Activated T-cell treated with anti-CD3 and anti-CD28 coated beads, Interleukin-2, amount 50 U/mL, for 24 hours (primary cell): ENCODE results near the gene ASB11.
"Not testable (repeated sequence)": the region's sequence is repeated elsewhere in the genome, so short reads cannot be mapped to it uniquely, and the experiment has no call there.

Source experiments
- DNase-seq: peaks from one replicate; pipeline ENCODE4 v3.0.0-alpha.2; 2020
- H3K27ac Mint-ChIP-seq: 2 replicates; pipeline ENCODE4 v1.8.0; 2020; ENCODE audit warnings: mild to moderate bottlenecking, mixed read lengths
- H3K27me3 Mint-ChIP-seq: 2 replicates; pipeline ENCODE4 v1.8.0; 2020; ENCODE audit warnings: mixed read lengths
- H3K36me3 Mint-ChIP-seq: 2 replicates; pipeline ENCODE4 v1.8.0; 2020; ENCODE audit warnings: low read depth, mixed read lengths
- H3K4me1 Mint-ChIP-seq: 2 replicates; pipeline ENCODE4 v1.8.0; 2020; ENCODE audit warnings: low read depth, mixed read lengths
- H3K4me3 Mint-ChIP-seq: 2 replicates; pipeline ENCODE4 v1.8.0; 2020; ENCODE audit warnings: mild to moderate bottlenecking, moderate library complexity, mixed read lengths
- H3K9me3 Mint-ChIP-seq: 2 replicates; pipeline ENCODE4 v1.8.0; 2020; ENCODE audit warnings: mixed read lengths

Gene ASB11

DNA sequence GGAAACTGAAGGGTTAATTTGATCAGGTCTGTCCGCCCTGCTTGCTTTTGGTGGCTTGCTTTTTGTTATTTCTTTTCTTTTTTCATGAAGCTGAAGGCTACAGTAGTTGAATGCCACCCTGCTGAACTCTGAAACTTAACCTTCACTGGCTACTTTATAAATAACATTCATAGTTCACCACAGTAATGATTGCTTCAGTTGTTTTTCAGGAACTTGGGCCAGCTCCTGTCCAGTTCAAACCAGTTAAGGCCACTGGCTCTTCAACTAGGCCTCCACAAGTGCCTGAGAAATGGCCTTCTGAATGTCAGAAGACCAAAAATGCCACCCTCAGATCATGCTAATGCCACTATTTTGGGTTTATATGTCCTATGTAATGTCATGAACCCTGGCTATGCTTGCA, 37.8 kb downstream of the ASB11 start:
- Mint-ChIP-seq H3K27ac (no peak overlapping the region), H3K9me3 (no peaks in the 10 kb centered on the region), H3K4me1 (no peaks in the 10 kb centered on the region), H3K27me3 (peaks cover 46% of the 10 kb centered on the region), H3K4me3 (no peak overlapping the region), H3K36me3 (no peaks in the 10 kb centered on the region)
- DNase-seq, result no peak

DNA sequence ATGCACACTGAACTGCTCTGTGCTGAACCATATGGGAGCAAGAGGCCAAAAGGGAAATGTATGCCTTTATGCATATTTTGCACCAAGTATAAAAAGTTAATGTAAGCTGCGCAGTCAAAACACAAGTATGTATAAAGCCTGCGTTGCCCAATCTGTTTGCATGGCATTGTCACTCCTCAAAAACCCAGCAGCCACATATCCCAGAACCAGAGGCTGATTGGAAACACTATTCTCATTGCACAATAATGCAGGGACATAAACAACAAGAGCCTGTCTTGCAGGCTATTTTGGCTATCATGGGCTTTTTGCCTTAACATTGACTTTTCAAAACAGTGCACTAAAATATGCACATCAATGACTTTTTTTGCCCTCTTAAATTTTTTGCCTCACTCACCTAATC, 40.5 kb downstream of the ASB11 start:
- no peak for DNase-seq
- Mint-ChIP-seq H3K4me1 (peaks cover 5% of the 10 kb centered on the region), H3K27ac (no peak overlapping the region), H3K9me3 (no peaks in the 10 kb centered on the region), H3K36me3 (no peaks in the 10 kb centered on the region), H3K4me3 (no peak overlapping the region), H3K27me3 (peaks cover 36% of the 10 kb centered on the region)

- H3K9me3 Mint-ChIP-seq, H3K27ac Mint-ChIP-seq, DNase-seq, H3K4me3 Mint-ChIP-seq, H3K36me3 Mint-ChIP-seq: not testable (repeated sequence)
- peaks cover 12% of the 10 kb centered on the region for H3K4me1 Mint-ChIP-seq
- H3K27me3 Mint-ChIP-seq, result peaks cover 27% of the 10 kb centered on the region
Measured at GRCh38 chrX:15273275-15273674, 42.2 kb downstream of the ASB11 start.

GRCh38 chrX:15271757-15272156, 43.7 kb downstream of the ASB11 start:
- no peak overlapping the region for H3K4me3 Mint-ChIP-seq
- no peak for DNase-seq
- peaks cover 26% of the 10 kb centered on the region for H3K27me3 Mint-ChIP-seq
- H3K9me3 Mint-ChIP-seq, result no peaks in the 10 kb centered on the region
- no peaks in the 10 kb centered on the region for H3K36me3 Mint-ChIP-seq
- peaks cover 12% of the 10 kb centered on the region for H3K4me1 Mint-ChIP-seq
- no peak overlapping the region for H3K27ac Mint-ChIP-seq

DNA sequence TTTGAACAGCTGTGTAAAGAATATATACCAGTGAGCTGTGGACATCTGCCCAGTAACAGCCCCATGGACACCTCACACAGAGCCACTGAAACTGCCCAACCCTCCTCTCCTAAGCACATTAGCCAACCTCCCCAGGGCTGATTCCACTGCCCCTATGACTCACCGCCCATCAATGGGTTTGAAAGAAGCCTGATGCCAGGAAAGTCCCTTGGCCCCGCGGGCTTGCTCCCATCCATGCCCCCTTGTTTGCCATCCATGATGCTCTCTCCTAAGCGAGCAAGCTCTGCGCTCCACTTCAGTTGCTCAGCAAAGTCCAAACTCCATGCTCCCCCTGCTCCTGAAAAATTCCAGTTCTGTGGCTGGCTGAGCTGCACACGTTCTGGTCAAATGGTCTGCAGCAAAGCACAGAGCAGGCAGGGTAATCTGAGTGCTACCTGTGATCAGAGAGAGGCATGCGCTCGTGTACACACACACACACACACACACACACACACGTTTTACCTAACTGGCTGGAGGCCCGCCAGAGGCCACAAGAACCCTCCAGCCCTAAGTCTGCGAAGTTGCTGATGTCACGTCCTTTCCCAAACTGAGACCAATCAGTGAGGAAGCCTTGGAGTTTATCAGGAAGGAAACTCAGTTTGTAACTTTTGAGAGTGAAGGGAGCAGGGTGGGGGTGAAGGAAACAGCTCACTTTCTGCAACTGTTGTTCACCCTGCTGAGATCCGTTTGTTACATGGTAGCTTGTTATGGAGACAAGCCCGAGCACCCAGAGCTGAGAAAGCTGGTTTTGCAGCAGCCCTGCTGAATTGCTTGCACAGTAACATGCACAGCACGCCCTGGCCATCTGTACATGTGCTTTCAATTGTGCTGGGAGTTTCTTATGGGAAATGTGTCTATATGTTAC, 45.6 kb downstream of the ASB11 start, which contains the start of gene ASB9:
ASB9 (minus strand) TSS at position 466 of the 904 bp plus-strand sequence; CDS start at position 257, 209 bp downstream.
- Mint-ChIP-seq H3K4me1 (peaks cover 12% of the 10 kb centered on the region), H3K36me3 (no peaks in the 10 kb centered on the region), H3K9me3 (no peaks in the 10 kb centered on the region), H3K4me3 (peak within 1 kb of the TSS; percentile 0), H3K27ac (peak within 1 kb of the TSS; percentile 1), H3K27me3 (peaks cover 26% of the 10 kb centered on the region)
- DNase-seq, result peak; percentile 32

DNA sequence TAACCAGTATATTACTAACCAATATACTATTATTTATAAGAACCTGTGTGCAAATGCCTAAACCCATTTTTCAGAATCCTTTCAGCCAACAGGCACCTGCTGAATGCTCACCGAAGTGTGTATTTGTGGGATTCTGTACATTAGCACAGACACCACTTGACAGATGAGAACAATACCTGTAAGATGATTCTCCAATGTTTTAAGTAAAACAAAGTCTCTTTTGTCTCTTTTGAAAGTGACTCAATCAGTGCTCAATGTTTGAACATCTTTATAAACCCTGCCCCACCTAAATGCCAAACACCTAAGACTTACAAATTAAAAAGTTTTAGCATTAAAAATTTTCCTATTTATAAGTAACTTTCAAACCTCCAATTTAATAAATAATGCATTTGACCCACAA, 46.3 kb downstream of the ASB11 start:
- H3K36me3 Mint-ChIP-seq, result no peaks in the 10 kb centered on the region
- no peak overlapping the region for H3K4me3 Mint-ChIP-seq
- no peaks in the 10 kb centered on the region for H3K9me3 Mint-ChIP-seq
- no peak for DNase-seq
- peaks cover 25% of the 10 kb centered on the region for H3K27me3 Mint-ChIP-seq
- H3K4me1 Mint-ChIP-seq, result peaks cover 12% of the 10 kb centered on the region
- no peak overlapping the region for H3K27ac Mint-ChIP-seq

DNA sequence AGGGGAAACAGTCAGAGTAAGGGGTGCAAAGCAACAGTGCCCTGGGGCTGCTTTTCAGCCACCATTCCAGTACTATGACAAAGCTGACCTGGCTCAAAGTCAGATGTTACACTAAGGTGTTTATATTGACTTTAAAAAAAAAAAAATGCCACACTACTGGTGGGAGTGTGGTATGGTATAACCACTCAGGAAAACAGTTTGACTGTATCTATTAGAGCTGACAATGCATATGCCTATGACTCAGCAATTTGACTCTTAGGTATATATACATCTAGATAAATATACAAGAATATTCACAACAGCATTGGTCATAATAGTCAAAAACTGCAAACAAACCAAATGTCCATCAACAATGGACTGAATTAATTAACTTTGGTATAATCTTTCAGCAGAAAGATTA, 60.6 kb downstream of the ASB11 start:
- Mint-ChIP-seq H3K4me1 (no peaks in the 10 kb centered on the region), H3K36me3 (no peaks in the 10 kb centered on the region), H3K4me3 (no peak overlapping the region), H3K27ac (no peak overlapping the region), H3K9me3 (no peaks in the 10 kb centered on the region), H3K27me3 (peaks cover 20% of the 10 kb centered on the region)
- no peak for DNase-seq

DNA sequence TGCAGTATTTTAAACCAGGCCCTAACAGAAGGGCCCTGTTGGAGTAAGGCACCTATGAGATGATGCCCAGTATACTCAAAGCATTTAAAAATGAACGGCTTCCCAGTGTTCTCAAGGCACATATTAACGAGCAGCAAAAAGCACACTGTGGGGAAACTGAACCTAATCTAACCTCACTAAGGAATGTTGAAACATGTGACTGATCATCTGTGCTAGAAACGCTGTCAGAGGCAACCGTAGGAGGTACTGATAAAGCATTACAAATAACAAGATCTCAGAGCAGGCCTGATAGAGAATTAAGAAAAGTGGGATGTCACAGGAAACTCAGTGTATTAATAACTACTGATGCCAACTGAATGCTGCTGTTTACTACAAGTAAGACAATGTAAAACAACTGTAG, 69.5 kb downstream of the ASB11 start:
- Mint-ChIP-seq H3K27me3 (peaks cover 24% of the 10 kb centered on the region), H3K4me1 (peaks cover 28% of the 10 kb centered on the region), H3K27ac (no peak overlapping the region), H3K4me3 (no peak overlapping the region), H3K36me3 (no peaks in the 10 kb centered on the region), H3K9me3 (no peaks in the 10 kb centered on the region)
- no peak for DNase-seq

GRCh38 chrX:15244421-15244820, 71.0 kb downstream of the ASB11 start:
- no peaks in the 10 kb centered on the region for H3K9me3 Mint-ChIP-seq
- peaks cover 28% of the 10 kb centered on the region for H3K4me1 Mint-ChIP-seq
- peaks cover 25% of the 10 kb centered on the region for H3K27me3 Mint-ChIP-seq
- H3K27ac Mint-ChIP-seq, result no peak overlapping the region
- no peak overlapping the region for H3K4me3 Mint-ChIP-seq
- no peak for DNase-seq
- H3K36me3 Mint-ChIP-seq, result no peaks in the 10 kb centered on the region

DNA sequence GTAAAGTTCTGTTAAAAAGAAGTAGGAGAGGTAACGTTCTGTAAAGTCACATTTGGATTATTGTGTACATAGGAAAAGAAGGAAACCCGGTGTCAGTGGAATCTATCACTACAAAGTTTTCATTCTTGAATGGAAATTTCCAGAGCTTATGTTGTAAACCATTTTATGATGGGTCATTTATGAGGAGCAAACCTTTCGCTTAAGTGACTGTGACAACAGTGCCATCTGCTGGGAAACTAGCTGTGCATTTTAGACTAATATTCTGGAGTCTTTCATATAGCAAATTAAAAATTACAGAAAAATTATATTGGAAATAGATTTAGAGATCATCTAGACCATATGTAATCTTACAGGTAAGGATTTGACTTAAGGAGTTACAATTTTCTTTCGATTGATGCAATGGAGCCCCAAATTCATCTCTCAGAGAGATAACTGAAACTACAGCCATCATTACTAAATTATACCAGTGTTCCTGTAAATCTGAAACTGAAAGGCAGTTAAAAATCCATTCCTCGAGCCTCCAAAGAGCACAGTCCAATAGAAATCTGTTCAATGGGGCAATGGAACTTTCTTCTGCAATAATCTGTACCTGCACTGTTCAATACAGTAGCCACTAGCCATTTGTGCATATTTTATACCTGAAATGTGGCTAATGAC, 72.4 kb downstream of the ASB11 start:
- DNase-seq, result no peak
- Mint-ChIP-seq H3K27ac (no peak overlapping the region), H3K36me3 (no peaks in the 10 kb centered on the region), H3K4me1 (peaks cover 28% of the 10 kb centered on the region), H3K9me3 (no peaks in the 10 kb centered on the region), H3K4me3 (no peak overlapping the region), H3K27me3 (peaks cover 27% of the 10 kb centered on the region)

DNA sequence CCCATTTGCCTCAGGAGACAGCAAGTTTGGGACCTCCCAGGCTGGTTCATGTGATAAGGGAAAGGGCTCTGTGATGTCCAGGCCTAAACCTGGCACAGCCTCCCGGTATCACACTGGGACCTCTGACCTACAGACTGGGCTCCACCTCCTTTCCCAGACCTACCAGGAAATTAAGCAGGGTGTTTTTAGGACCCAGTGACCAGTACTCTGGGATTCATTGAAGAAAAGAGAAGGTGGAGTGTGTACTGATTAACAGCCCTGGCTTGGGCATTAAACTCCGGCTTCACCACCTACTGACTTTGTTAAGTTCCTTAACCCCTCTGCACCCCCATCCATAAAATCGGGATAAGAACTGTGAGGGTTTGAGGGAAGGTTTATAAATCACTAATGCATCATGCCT, 74.1 kb downstream of the ASB11 start:
- H3K9me3 Mint-ChIP-seq, result no peaks in the 10 kb centered on the region
- H3K4me1 Mint-ChIP-seq, result peaks cover 14% of the 10 kb centered on the region
- H3K27ac Mint-ChIP-seq, result no peak overlapping the region

GRCh38 chrX:15240414-15240813, 75.0 kb downstream of the ASB11 start:
- H3K27ac Mint-ChIP-seq, result no peak overlapping the region
- no peak for DNase-seq
- peaks cover 10% of the 10 kb centered on the region for H3K4me1 Mint-ChIP-seq
- H3K36me3 Mint-ChIP-seq, result no peaks in the 10 kb centered on the region
- no peaks in the 10 kb centered on the region for H3K9me3 Mint-ChIP-seq
- H3K27me3 Mint-ChIP-seq, result peaks cover 47% of the 10 kb centered on the region
- no peak overlapping the region for H3K4me3 Mint-ChIP-seq

More for the DNA sequence above, 74.1 kb downstream of the ASB11 start:
- no peak overlapping the region for H3K4me3 Mint-ChIP-seq
- DNase-seq, result no peak
- H3K27me3 Mint-ChIP-seq, result peaks cover 38% of the 10 kb centered on the region
- H3K36me3 Mint-ChIP-seq, result no peaks in the 10 kb centered on the region

DNA sequence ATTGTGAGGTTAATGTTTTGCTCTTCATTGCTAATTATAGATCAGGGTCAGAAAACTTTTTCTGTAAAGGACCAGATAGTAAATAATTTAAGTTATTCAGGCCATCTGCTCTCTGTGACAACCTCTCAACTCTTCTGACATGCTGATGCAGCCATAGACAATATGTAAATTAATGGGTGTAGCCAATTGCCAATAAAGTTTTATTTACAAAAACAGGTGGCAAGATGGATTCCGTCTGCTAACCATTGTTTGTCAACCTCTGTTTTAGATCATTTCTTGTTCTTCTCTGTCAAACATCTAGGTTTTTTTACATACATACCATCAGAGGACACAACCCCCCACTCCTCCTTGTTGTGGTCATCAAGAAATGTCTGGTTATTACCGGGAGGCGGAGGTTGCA, 79.3 kb downstream of the ASB11 start:
- no peak overlapping the region for H3K4me3 Mint-ChIP-seq
- DNase-seq, result no peak
- no peak overlapping the region for H3K27ac Mint-ChIP-seq
- H3K4me1 Mint-ChIP-seq, result no peaks in the 10 kb centered on the region
- peaks cover 55% of the 10 kb centered on the region for H3K27me3 Mint-ChIP-seq
- H3K9me3 Mint-ChIP-seq, result no peaks in the 10 kb centered on the region
- no peaks in the 10 kb centered on the region for H3K36me3 Mint-ChIP-seq

GRCh38 chrX:15235001-15235400, 80.4 kb downstream of the ASB11 start:
- no peaks in the 10 kb centered on the region for H3K9me3 Mint-ChIP-seq
- no peak overlapping the region for H3K27ac Mint-ChIP-seq
- no peaks in the 10 kb centered on the region for H3K4me1 Mint-ChIP-seq
- H3K27me3 Mint-ChIP-seq, result peaks cover 62% of the 10 kb centered on the region
- DNase-seq, result no peak
- H3K36me3 Mint-ChIP-seq, result no peaks in the 10 kb centered on the region
- no peak overlapping the region for H3K4me3 Mint-ChIP-seq

- peaks cover 65% of the 10 kb centered on the region for H3K27me3 Mint-ChIP-seq
- H3K4me1 Mint-ChIP-seq, result no peaks in the 10 kb centered on the region
- no peak overlapping the region for H3K4me3 Mint-ChIP-seq
- H3K9me3 Mint-ChIP-seq, result no peaks in the 10 kb centered on the region
- H3K36me3 Mint-ChIP-seq, result no peaks in the 10 kb centered on the region
- no peak overlapping the region for H3K27ac Mint-ChIP-seq
- DNase-seq, result no peak
Measured at GRCh38 chrX:15233416-15234015, 81.9 kb downstream of the ASB11 start.
